Adrenal gland (tissue), 5 donors: ENCODE data around the gene PLCH2.
"Not testable (repeated sequence)": the region's sequence is repeated elsewhere in the genome, so short reads cannot be mapped to it uniquely, and the experiment has no call there.

ENCODE experiments used
- CTCF ChIP-seq, 6 experiments: fragments of 450-650 bp in 4 of 6; fragments of 200-600 bp in 2 of 6; sonication (generic) in 1 of 6; IDR thresholded peaks; 1 replicate in 5 of 6; 2 replicates in 1 of 6; pipeline versions ENCODE4 v1.5.1 to v1.8.0; 2016 to 2021; ENCODE audit warnings: antibody characterized with exemption in 6 of 6, mild to moderate bottlenecking in 2 of 6, moderate library complexity in 1 of 6
- POLR2A ChIP-seq, 2 donors: fragments of 450-650 bp; IDR thresholded peaks; one replicate each; pipeline ENCODE4 v1.6.1; 2017; ENCODE audit warnings: antibody characterized with exemption in 2 of 2, mild to moderate bottlenecking in 2 of 2, moderate library complexity in 1 of 2
- donor health status: DM: no; HTN: no; CAD: no.

- not testable (repeated sequence) for TF ChIP-seq CTCF, POLR2A (IDR thresholded peaks at IDR 0.05)
Measured at GRCh38 chr1:2551544-2551943, 75.5 kb downstream of the PLCH2 start.
